HepG2 (cell line): ENCODE data around the gene INHBB. TPM values are rescaled to one million over a fixed set of nuclear protein-coding genes. Genes with fewer than 3 reads are reported as not detected.

Source experiments
- ATAC-seq: fragments of 200-7000 bp; cut with Tn5 transposase; 3 replicates; pipeline ENCODE4 v1.9.1; 2020; ENCODE audit warnings: mild to moderate bottlenecking, moderate library complexity
- BruUV-seq: library from RNA; stranded (reverse); fragments of 400-500 nt; replicated peaks from 2 replicates; lab custom pipeline; 2021; lab: Mats Ljungman, UMichigan
- CTCF ChIA-PET: fragments of 300-600 bp; formaldehyde crosslinking; extraction: SDS; loops from one replicate; lab custom pipeline; 2021; ENCODE audit warnings: low total read pairs, inconsistent platforms, low intra/inter-chr PET ratio; lab: Yijun Ruan, JAX
- POLR2A ChIA-PET: fragments of 350-600 bp; sonication (Branson Sonifier 250); formaldehyde crosslinking; loops from one replicate; lab custom pipeline; 2020; ENCODE audit warnings: antibody characterized with exemption, inconsistent platforms; lab: Yijun Ruan, JAX
- DNase-seq: peaks from one replicate; pipeline ENCODE4 v3.0.0-alpha.2; 2015; ENCODE audit warnings: low spot score
- FAIRE-seq: peaks from 3 replicates; lab custom pipeline; 2011; peaks lifted over from hg19 to GRCh38; lab: Jason Lieb, UNC
- H2AFZ ChIP-seq: one replicate; pipeline ENCODE4 v1.6.1; 2011; ENCODE audit warnings: low read length, inconsistent platforms
- H3K27ac ChIP-seq: fragments of 300-600 bp; 3 replicates; pipeline ENCODE4 v1.8.0; 2011; ENCODE audit warnings: mixed run types, mild to moderate bottlenecking, mixed read lengths, low read length, inconsistent platforms; ENCODE audit not compliant: insufficient read depth; ENCODE audit errors: extremely low read length
- H3K27me3 ChIP-seq, 2 experiments: fragments of 200-600 bp in 1 of 2; 2 replicates in 1 of 2; 3 replicates in 1 of 2; pipeline versions ENCODE4 v1.6.0 to v1.8.0; 2011; ENCODE audit warnings: low read length in 2 of 2, mild to moderate bottlenecking in 2 of 2, moderate library complexity in 2 of 2, inconsistent platforms in 1 of 2; ENCODE audit not compliant: insufficient read depth in 2 of 2, control insufficient read depth in 1 of 2
- H3K36me3 ChIP-seq, 2 experiments: fragments of 200-600 bp in 1 of 2; replicated peaks in 1 of 2; 2 replicates in 1 of 2; 3 replicates in 1 of 2; pipeline versions ENCODE4 v1.5.1 to v1.8.0; 2011; ENCODE audit warnings: low read length in 2 of 2, inconsistent platforms in 1 of 2; ENCODE audit not compliant: insufficient read depth in 2 of 2, control insufficient read depth in 1 of 2
- H3K4me1 ChIP-seq: 2 replicates; pipeline ENCODE4 v1.5.1; 2012; ENCODE audit warnings: low read length, inconsistent platforms; ENCODE audit not compliant: insufficient read depth
- H3K4me2 ChIP-seq: 2 replicates; pipeline ENCODE4 v1.6.0; 2011; ENCODE audit warnings: low read depth, low read length, inconsistent platforms
- H3K4me3 ChIP-seq, 3 experiments: fragments of 200-600 bp in 1 of 3; sonication (generic), shearing (Covaris generic) in 1 of 3; replicated peaks in 1 of 3; 2 replicates each; pipeline ENCODE4 v1.5.1; 2011 to 2016; ENCODE audit warnings: low read length in 3 of 3, inconsistent platforms in 2 of 3, low read depth in 2 of 3, mild to moderate bottlenecking in 2 of 3, control low read depth in 1 of 3, mixed read lengths in 1 of 3; ENCODE audit not compliant: insufficient read depth in 1 of 3
- H3K79me2 ChIP-seq: one replicate; pipeline ENCODE4 v1.6.1; 2011; ENCODE audit warnings: low read length, inconsistent platforms; ENCODE audit not compliant: insufficient read depth
- H3K9ac ChIP-seq: 2 replicates; pipeline ENCODE4 v1.6.0; 2011; ENCODE audit warnings: mild to moderate bottlenecking, low read depth, low read length, inconsistent platforms; ENCODE audit not compliant: insufficient read depth
- H3K9me3 ChIP-seq: 2 replicates; pipeline ENCODE4 v1.5.1; 2012; ENCODE audit warnings: mild to moderate bottlenecking, low read length
- H4K20me1 ChIP-seq: 2 replicates; pipeline ENCODE4 v1.6.0; 2011; ENCODE audit warnings: inconsistent platforms, mild to moderate bottlenecking, low read length, moderate library complexity; ENCODE audit not compliant: insufficient read depth
- CHD4 ChIP-seq: fragments of 200-600 bp; sonication (generic); IDR thresholded peaks from 2 replicates; pipeline ENCODE4 v1.7.0; 2017; ENCODE audit warnings: mild to moderate bottlenecking, low read length, borderline replicate concordance
- FOSL1 ChIP-seq: sonication (generic); formaldehyde crosslinking; IDR thresholded peaks from 2 replicates; pipeline ENCODE4 v1.9.0; 2021; ENCODE audit warnings: missing genetic modification reagents, borderline replicate concordance
- HOXA7 ChIP-seq: sonication (generic); formaldehyde crosslinking; IDR thresholded peaks from 2 replicates; pipeline ENCODE4 v1.8.1; 2022; ENCODE audit warnings: mild to moderate bottlenecking, missing genetic modification reagents, moderate library complexity
- IKZF1 ChIP-seq: fragments of 450-650 bp; IDR thresholded peaks from 2 replicates; pipeline ENCODE4 v1.7.1; 2016
- SMYD3 ChIP-seq: sonication (generic); formaldehyde crosslinking; IDR thresholded peaks from 2 replicates; pipeline ENCODE4 v1.8.1; 2023; ENCODE audit warnings: mild to moderate bottlenecking, missing genetic modification reagents
- TSC22D2 ChIP-seq: sonication (generic); formaldehyde crosslinking; IDR thresholded peaks from 2 replicates; pipeline ENCODE4 v1.5.1; 2020; ENCODE audit warnings: missing genetic modification reagents, mild to moderate bottlenecking, borderline replicate concordance
- ZMYM2 ChIP-seq: sonication (generic); formaldehyde crosslinking; IDR thresholded peaks from 2 replicates; pipeline ENCODE4 v1.8.0; 2022; ENCODE audit warnings: mild to moderate bottlenecking, missing genetic modification reagents
- ZNF235 ChIP-seq: sonication (generic); formaldehyde crosslinking; IDR thresholded peaks from 2 replicates; pipeline ENCODE4 v1.8.1; 2023; ENCODE audit warnings: mild to moderate bottlenecking, missing genetic modification reagents, borderline replicate concordance
- ZNF251 ChIP-seq: sonication (generic); formaldehyde crosslinking; IDR thresholded peaks from 2 replicates; pipeline ENCODE4 v1.9.0; 2021; ENCODE audit warnings: mild to moderate bottlenecking, missing genetic modification reagents
- ZNF30 ChIP-seq: sonication (generic); formaldehyde crosslinking; IDR thresholded peaks from 2 replicates; pipeline ENCODE4 v1.5.0; 2020; ENCODE audit warnings: mild to moderate bottlenecking, missing genetic modification reagents
- WGBS: methylation state at CpG from one replicate; pipeline ENCODE4 v1.1.6; 2017; ENCODE audit warnings: low lambda C conversion rate; 5-methylcytosine and 5-hydroxymethylcytosine counted together
- in situ Hi-C: cut with HindIII; loops from 2 replicates; pipeline ENCODE4 v1.10.0; 2017; ENCODE audit warnings: low pct_unique_long_range_greater_than_20kb; ENCODE audit not compliant: extremely low pct_ligation_motif_present
- intact Hi-C: fragments of 100-400 bp; cut with micrococcal nuclease; formaldehyde crosslinking; loops from one replicate; pipeline ENCODE4 v1.10.0; 2022; ENCODE audit not compliant: unreplicated experiment
- polyA plus RNA-seq, 8 experiments: library from polyadenylated mRNA; depleted of rRNA in 3 of 8; stranded (reverse) in 7 of 8; unstranded in 1 of 8; fragments of >200 nt; fragmentation: Illumina TruSeq in 4 of 8; extraction: Trizol in 4 of 8; gene quantifications; 2 replicates each; pipeline versions ENCODE4 v1.2.1 to v1.2.3, GENCODE V29; 2011 to 2016; ENCODE audit warnings: low read depth in 4 of 8, missing spikeins in 1 of 8, mixed read lengths in 1 of 8; ENCODE audit not compliant: insufficient read depth in 1 of 8
- total RNA-seq, 5 experiments: library from RNA; depleted of rRNA; stranded (reverse); fragments of >200 nt; fragmentation: Illumina TruSeq; extraction: Trizol; gene quantifications; 2 replicates each; pipeline ENCODE4 v1.2.3, GENCODE V29; 2016; ENCODE audit warnings: low read depth in 1 of 5
- TF ChIP-seq, protein P1 (sequence below): sonication (generic); formaldehyde crosslinking; IDR thresholded peaks from 2 replicates; pipeline ENCODE4; 2020; ENCODE audit warnings: missing genetic modification reagents, mild to moderate bottlenecking, borderline replicate concordance
- TF ChIP-seq, protein P2 (sequence below): sonication (generic); formaldehyde crosslinking; IDR thresholded peaks from 2 replicates; pipeline ENCODE4 v1.5.1; 2020; ENCODE audit warnings: mild to moderate bottlenecking, missing genetic modification reagents

Gene INHBB
- total and polyA plus RNA-seq, 2 of the 13 experiments (the other 11 are each of a cell fraction or from before 2014, with no cell fraction given): 0.20 to 1.7 TPM

DNA sequence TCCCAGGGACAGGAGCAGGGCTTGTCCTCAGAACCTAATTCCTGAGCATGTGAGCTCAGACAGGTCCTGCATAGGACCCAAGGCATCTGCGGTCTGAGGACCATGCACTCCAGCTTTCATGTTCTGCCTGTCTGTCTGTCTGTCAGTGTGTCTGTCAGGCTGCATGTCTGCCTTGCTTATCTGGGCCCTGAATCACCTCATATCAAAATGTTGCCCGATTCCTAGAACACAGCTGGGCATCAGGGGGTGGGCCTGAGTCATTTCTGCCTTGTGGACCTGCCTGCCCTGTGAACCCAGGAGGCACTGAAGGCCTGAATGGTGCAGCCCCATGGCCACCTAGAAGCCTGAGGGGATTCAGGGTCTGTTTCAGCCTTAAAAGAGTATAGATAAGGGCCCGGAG lies 22.1 kb downstream of the INHBB start:
- TF ChIP-seq SMYD3 (CRISPR knock-in tag) (no peak), TSC22D2 (CRISPR knock-in tag) (no peak), IKZF1 (no peak), HOXA7 (CRISPR knock-in tag) (no peak), FOSL1 (CRISPR knock-in tag) (no peak), ZMYM2 (CRISPR knock-in tag) (no peak), ZNF251 (CRISPR knock-in tag) (no peak), ZNF235 (CRISPR knock-in tag) (no peak), CHD4 (no peak), ZNF30 (CRISPR knock-in tag) (no peak)
- TF ChIP-seq, protein P1, sequence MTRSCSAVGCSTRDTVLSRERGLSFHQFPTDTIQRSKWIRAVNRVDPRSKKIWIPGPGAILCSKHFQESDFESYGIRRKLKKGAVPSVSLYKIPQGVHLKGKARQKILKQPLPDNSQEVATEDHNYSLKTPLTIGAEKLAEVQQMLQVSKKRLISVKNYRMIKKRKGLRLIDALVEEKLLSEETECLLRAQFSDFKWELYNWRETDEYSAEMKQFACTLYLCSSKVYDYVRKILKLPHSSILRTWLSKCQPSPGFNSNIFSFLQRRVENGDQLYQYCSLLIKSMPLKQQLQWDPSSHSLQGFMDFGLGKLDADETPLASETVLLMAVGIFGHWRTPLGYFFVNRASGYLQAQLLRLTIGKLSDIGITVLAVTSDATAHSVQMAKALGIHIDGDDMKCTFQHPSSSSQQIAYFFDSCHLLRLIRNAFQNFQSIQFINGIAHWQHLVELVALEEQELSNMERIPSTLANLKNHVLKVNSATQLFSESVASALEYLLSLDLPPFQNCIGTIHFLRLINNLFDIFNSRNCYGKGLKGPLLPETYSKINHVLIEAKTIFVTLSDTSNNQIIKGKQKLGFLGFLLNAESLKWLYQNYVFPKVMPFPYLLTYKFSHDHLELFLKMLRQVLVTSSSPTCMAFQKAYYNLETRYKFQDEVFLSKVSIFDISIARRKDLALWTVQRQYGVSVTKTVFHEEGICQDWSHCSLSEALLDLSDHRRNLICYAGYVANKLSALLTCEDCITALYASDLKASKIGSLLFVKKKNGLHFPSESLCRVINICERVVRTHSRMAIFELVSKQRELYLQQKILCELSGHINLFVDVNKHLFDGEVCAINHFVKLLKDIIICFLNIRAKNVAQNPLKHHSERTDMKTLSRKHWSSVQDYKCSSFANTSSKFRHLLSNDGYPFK (CRISPR knock-in tag): no peak
- TF ChIP-seq, protein P2, sequence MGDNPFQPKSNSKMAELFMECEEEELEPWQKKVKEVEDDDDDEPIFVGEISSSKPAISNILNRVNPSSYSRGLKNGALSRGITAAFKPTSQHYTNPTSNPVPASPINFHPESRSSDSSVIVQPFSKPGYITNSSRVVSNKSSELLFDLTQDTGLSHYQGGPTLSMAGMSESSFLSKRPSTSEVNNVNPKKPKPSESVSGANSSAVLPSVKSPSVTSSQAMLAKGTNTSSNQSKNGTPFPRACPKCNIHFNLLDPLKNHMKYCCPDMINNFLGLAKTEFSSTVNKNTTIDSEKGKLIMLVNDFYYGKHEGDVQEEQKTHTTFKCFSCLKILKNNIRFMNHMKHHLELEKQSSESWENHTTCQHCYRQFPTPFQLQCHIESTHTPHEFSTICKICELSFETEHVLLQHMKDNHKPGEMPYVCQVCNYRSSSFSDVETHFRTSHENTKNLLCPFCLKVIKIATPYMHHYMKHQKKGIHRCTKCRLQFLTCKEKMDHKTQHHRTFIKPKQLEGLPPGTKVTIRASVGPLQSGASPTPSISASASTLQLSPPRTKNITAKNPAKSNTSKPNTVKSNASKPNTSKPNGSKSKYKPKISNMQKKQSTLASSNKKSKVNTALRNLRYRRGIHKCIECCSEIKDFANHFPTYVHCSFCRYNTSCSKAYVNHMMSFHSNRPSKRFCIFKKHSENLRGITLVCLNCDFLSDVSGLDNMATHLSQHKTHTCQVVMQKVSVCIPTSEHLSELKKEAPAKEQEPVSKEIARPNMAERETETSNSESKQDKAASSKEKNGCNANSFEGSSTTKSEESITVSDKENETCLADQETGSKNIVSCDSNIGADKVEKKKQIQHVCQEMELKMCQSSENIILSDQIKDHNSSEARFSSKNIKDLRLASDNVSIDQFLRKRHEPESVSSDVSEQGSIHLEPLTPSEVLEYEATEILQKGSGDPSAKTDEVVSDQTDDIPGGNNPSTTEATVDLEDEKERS (CRISPR knock-in tag): no peak
- TF ChIP-seq, all 625 proteins: peak for 0
- Histone ChIP-seq H3K36me3 (no peaks in the 10 kb centered on the region), H3K79me2 (no peaks in the 10 kb centered on the region), H3K27me3 (peaks cover 5 to 65% of the 10 kb centered on the region in 2 experiments), H4K20me1 (no peaks in the 10 kb centered on the region), H2AFZ (no peak overlapping the region), H3K9ac (no peak overlapping the region), H3K4me3 (no peak overlapping the region), H3K4me2 (no peak overlapping the region), H3K27ac (no peak overlapping the region), H3K4me1 (no peaks in the 10 kb centered on the region), H3K9me3 (no peaks in the 10 kb centered on the region)
- in situ Hi-C loops (no loop called here), intact Hi-C loops (no loop called here)
- CTCF ChIA-PET: no interaction called here
- FAIRE-seq (no peak), DNase-seq (no peak), ATAC-seq (no peak)
- BruUV-seq: no TSS peak
- POLR2A ChIA-PET: no interaction called here
- WGBS: 33% methylated on average over 3 of the region's 3 CpGs
